GM23338 (cell line): Measurements from ENCODE around the gene RFX7.

Source experiments
- CREB1 ChIP-seq: fragments of 250-450 bp; sonication (Bioruptor Pico); IDR thresholded peaks from 2 replicates; pipeline ENCODE4 v1.5.0; 2020; ENCODE audit warnings: low read depth, mild to moderate bottlenecking, moderate library complexity
- EZH2 ChIP-seq: fragments of 200-600 bp; sonication (generic); IDR thresholded peaks from one replicate; pipeline ENCODE4 v1.8.0; 2017; ENCODE audit warnings: antibody characterized with exemption, mild to moderate bottlenecking, low read depth; ENCODE audit not compliant: unreplicated experiment
- EZH2phosphoT487 ChIP-seq: fragments of 200-600 bp; sonication (generic); IDR thresholded peaks from one replicate; pipeline ENCODE4 v1.8.1; 2018; ENCODE audit warnings: antibody characterized with exemption; ENCODE audit not compliant: unreplicated experiment
- JUNB ChIP-seq: IDR thresholded peaks from one replicate; pipeline ENCODE4 v1.6.1; 2016; ENCODE audit warnings: antibody characterized with exemption; ENCODE audit not compliant: unreplicated experiment
- NANOG ChIP-seq: IDR thresholded peaks from 2 replicates; pipeline ENCODE4 v1.6.1; 2016; ENCODE audit warnings: antibody characterized with exemption, borderline replicate concordance
- POLR2AphosphoS5 ChIP-seq: IDR thresholded peaks from 2 replicates; pipeline ENCODE4 v1.6.1; 2016; ENCODE audit warnings: antibody characterized with exemption, low read depth
- STAT1 ChIP-seq: IDR thresholded peaks from one replicate; pipeline ENCODE4 v1.6.1; 2016; ENCODE audit warnings: antibody characterized with exemption; ENCODE audit not compliant: unreplicated experiment
- ZNF114 ChIP-seq: fragments of 250-450 bp; sonication (Bioruptor Pico); IDR thresholded peaks from 2 replicates; pipeline ENCODE4 v1.5.0; 2020; ENCODE audit warnings: mild to moderate bottlenecking, moderate library complexity
- TF ChIP-seq, protein P1 (sequence below), 2 experiments: fragments of 200-600 bp in 1 of 2; sonication (generic) in 1 of 2; conservative IDR thresholded peaks; 2 replicates each; pipeline versions ENCODE4 v1.5.1 to v1.6.1; 2016 to 2017; ENCODE audit warnings: antibody characterized with exemption in 2 of 2, low read depth in 2 of 2, mild to moderate bottlenecking in 2 of 2, moderate library complexity in 1 of 2
- TF ChIP-seq, protein P2 (sequence below): IDR thresholded peaks from one replicate; pipeline ENCODE4 v1.6.1; 2018; ENCODE audit warnings: antibody characterized with exemption; ENCODE audit not compliant: unreplicated experiment
- TF ChIP-seq, protein P3 (sequence below): fragments of 250-450 bp; sonication (Bioruptor Pico); IDR thresholded peaks from 2 replicates; pipeline ENCODE4 v1.5.0; 2020; ENCODE audit warnings: mild to moderate bottlenecking, moderate library complexity

GRCh38 chr15:56088389-56088788 lies 155.3 kb downstream of the RFX7 start:
- TF ChIP-seq, protein P1, sequence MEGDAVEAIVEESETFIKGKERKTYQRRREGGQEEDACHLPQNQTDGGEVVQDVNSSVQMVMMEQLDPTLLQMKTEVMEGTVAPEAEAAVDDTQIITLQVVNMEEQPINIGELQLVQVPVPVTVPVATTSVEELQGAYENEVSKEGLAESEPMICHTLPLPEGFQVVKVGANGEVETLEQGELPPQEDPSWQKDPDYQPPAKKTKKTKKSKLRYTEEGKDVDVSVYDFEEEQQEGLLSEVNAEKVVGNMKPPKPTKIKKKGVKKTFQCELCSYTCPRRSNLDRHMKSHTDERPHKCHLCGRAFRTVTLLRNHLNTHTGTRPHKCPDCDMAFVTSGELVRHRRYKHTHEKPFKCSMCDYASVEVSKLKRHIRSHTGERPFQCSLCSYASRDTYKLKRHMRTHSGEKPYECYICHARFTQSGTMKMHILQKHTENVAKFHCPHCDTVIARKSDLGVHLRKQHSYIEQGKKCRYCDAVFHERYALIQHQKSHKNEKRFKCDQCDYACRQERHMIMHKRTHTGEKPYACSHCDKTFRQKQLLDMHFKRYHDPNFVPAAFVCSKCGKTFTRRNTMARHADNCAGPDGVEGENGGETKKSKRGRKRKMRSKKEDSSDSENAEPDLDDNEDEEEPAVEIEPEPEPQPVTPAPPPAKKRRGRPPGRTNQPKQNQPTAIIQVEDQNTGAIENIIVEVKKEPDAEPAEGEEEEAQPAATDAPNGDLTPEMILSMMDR (conservative IDR thresholded peaks at IDR 0.05; ENCODE audit: low read depth in 2 of 2), result no peak
- TF ChIP-seq EZH2, result no peak
- no peak for TF ChIP-seq POLR2AphosphoS5
- TF ChIP-seq EZH2phosphoT487, result no peak
- TF ChIP-seq ZNF114 (CRISPR knock-in tag), result no peak
- TF ChIP-seq JUNB, result no peak
- no peak for TF ChIP-seq CREB1 (CRISPR knock-in tag)
- TF ChIP-seq, protein P2, sequence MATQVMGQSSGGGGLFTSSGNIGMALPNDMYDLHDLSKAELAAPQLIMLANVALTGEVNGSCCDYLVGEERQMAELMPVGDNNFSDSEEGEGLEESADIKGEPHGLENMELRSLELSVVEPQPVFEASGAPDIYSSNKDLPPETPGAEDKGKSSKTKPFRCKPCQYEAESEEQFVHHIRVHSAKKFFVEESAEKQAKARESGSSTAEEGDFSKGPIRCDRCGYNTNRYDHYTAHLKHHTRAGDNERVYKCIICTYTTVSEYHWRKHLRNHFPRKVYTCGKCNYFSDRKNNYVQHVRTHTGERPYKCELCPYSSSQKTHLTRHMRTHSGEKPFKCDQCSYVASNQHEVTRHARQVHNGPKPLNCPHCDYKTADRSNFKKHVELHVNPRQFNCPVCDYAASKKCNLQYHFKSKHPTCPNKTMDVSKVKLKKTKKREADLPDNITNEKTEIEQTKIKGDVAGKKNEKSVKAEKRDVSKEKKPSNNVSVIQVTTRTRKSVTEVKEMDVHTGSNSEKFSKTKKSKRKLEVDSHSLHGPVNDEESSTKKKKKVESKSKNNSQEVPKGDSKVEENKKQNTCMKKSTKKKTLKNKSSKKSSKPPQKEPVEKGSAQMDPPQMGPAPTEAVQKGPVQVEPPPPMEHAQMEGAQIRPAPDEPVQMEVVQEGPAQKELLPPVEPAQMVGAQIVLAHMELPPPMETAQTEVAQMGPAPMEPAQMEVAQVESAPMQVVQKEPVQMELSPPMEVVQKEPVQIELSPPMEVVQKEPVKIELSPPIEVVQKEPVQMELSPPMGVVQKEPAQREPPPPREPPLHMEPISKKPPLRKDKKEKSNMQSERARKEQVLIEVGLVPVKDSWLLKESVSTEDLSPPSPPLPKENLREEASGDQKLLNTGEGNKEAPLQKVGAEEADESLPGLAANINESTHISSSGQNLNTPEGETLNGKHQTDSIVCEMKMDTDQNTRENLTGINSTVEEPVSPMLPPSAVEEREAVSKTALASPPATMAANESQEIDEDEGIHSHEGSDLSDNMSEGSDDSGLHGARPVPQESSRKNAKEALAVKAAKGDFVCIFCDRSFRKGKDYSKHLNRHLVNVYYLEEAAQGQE, result no peak
- TF ChIP-seq STAT1, result no peak
- TF ChIP-seq NANOG, result no peak
- TF ChIP-seq, protein P3, sequence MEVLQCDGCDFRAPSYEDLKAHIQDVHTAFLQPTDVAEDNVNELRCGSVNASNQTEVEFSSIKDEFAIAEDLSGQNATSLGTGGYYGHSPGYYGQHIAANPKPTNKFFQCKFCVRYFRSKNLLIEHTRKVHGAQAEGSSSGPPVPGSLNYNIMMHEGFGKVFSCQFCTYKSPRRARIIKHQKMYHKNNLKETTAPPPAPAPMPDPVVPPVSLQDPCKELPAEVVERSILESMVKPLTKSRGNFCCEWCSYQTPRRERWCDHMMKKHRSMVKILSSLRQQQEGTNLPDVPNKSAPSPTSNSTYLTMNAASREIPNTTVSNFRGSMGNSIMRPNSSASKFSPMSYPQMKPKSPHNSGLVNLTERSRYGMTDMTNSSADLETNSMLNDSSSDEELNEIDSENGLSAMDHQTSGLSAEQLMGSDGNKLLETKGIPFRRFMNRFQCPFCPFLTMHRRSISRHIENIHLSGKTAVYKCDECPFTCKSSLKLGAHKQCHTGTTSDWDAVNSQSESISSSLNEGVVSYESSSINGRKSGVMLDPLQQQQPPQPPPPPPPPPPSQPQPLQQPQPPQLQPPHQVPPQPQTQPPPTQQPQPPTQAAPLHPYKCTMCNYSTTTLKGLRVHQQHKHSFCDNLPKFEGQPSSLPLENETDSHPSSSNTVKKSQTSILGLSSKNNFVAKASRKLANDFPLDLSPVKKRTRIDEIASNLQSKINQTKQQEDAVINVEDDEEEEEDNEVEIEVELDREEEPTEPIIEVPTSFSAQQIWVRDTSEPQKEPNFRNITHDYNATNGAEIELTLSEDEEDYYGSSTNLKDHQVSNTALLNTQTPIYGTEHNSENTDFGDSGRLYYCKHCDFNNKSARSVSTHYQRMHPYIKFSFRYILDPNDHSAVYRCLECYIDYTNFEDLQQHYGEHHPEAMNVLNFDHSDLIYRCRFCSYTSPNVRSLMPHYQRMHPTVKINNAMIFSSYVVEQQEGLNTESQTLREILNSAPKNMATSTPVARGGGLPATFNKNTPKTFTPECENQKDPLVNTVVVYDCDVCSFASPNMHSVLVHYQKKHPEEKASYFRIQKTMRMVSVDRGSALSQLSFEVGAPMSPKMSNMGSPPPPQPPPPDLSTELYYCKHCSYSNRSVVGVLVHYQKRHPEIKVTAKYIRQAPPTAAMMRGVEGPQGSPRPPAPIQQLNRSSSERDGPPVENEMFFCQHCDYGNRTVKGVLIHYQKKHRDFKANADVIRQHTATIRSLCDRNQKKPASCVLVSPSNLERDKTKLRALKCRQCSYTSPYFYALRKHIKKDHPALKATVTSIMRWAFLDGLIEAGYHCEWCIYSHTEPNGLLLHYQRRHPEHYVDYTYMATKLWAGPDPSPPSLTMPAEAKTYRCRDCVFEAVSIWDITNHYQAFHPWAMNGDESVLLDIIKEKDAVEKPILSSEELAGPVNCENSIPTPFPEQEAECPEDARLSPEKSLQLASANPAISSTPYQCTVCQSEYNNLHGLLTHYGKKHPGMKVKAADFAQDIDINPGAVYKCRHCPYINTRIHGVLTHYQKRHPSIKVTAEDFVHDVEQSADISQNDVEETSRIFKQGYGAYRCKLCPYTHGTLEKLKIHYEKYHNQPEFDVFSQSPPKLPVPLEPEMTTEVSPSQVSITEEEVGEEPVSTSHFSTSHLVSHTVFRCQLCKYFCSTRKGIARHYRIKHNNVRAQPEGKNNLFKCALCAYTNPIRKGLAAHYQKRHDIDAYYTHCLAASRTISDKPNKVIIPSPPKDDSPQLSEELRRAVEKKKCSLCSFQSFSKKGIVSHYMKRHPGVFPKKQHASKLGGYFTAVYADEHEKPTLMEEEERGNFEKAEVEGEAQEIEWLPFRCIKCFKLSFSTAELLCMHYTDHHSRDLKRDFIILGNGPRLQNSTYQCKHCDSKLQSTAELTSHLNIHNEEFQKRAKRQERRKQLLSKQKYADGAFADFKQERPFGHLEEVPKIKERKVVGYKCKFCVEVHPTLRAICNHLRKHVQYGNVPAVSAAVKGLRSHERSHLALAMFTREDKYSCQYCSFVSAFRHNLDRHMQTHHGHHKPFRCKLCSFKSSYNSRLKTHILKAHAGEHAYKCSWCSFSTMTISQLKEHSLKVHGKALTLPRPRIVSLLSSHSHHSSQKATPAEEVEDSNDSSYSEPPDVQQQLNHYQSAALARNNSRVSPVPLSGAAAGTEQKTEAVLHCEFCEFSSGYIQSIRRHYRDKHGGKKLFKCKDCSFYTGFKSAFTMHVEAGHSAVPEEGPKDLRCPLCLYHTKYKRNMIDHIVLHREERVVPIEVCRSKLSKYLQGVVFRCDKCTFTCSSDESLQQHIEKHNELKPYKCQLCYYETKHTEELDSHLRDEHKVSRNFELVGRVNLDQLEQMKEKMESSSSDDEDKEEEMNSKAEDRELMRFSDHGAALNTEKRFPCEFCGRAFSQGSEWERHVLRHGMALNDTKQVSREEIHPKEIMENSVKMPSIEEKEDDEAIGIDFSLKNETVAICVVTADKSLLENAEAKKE (CRISPR knock-in tag), result no peak
